Progenitor cell of endocrine pancreas (in vitro differentiated cells): ENCODE measurements around the gene DNAH8. TPM values are rescaled to one million over a fixed set of nuclear protein-coding genes. Genes with fewer than 3 reads are reported as not detected.

ENCODE experiments used
- DNase-seq: peaks from one replicate; pipeline ENCODE4 v3.0.0; 2021; ENCODE audit warnings: low spot score; ENCODE audit not compliant: unreplicated experiment
- H3K27ac Mint-ChIP-seq: 2 replicates; pipeline ENCODE4 v1.8.0; 2021; ENCODE audit warnings: mild to moderate bottlenecking, moderate library complexity, mixed read lengths
- H3K27me3 Mint-ChIP-seq: 2 replicates; pipeline ENCODE4 v1.8.0; 2021; ENCODE audit warnings: mixed read lengths
- H3K36me3 Mint-ChIP-seq: 2 replicates; pipeline ENCODE4 v1.8.0; 2022; ENCODE audit warnings: mixed read lengths; ENCODE audit not compliant: insufficient read depth
- H3K4me1 Mint-ChIP-seq: 2 replicates; pipeline ENCODE4 v1.8.0; 2021; ENCODE audit warnings: low read depth, mixed read lengths
- H3K4me3 Mint-ChIP-seq: 2 replicates; pipeline ENCODE4 v1.8.0; 2021; ENCODE audit warnings: low read depth, mild to moderate bottlenecking, moderate library complexity, mixed read lengths
- H3K9me3 Mint-ChIP-seq: 2 replicates; pipeline ENCODE4 v1.8.0; 2021; ENCODE audit warnings: low read depth, mixed read lengths
- CTCF ChIP-seq: fragments of 200-600 bp; sonication (generic); IDR thresholded peaks from one replicate; pipeline ENCODE4 v1.5.0; 2021; ENCODE audit warnings: antibody characterized with exemption, mild to moderate bottlenecking; ENCODE audit not compliant: unreplicated experiment
- total RNA-seq: library from RNA; stranded (reverse); gene quantifications from 2 replicates; pipeline ENCODE4 v1.2.1, GENCODE V29; 2021

DNAH8 gene
- total RNA-seq, 1 donor from 2014 or later = 0.12 TPM

GRCh38 chr6:39059496-39060310 lies 344.6 kb downstream of the DNAH8 start:
- TF ChIP-seq CTCF = no peak
- Mint-ChIP-seq H3K36me3 (peaks cover 4% of the 10 kb centered on the region), H3K4me1 (peaks cover 21% of the 10 kb centered on the region), H3K9me3 (no peaks in the 10 kb centered on the region), H3K4me3 (no peak overlapping the region), H3K27ac (no peak overlapping the region), H3K27me3 (peaks cover 12% of the 10 kb centered on the region)
- no peak for DNase-seq

- Mint-ChIP-seq H3K4me1 (peaks cover 19% of the 10 kb centered on the region), H3K9me3 (no peaks in the 10 kb centered on the region), H3K27ac (no peak overlapping the region), H3K36me3 (peaks cover 4% of the 10 kb centered on the region), H3K4me3 (no peak overlapping the region), H3K27me3 (peaks cover 15% of the 10 kb centered on the region)
- no peak for TF ChIP-seq CTCF
- no peak for DNase-seq
These were observed 345.5 kb downstream of the DNAH8 start for GRCh38 chr6:39060467-39061160.

- Mint-ChIP-seq H3K27me3 (peaks cover 15% of the 10 kb centered on the region), H3K4me3 (no peak overlapping the region), H3K4me1 (peaks cover 19% of the 10 kb centered on the region), H3K9me3 (no peaks in the 10 kb centered on the region), H3K27ac (no peak overlapping the region), H3K36me3 (peaks cover 4% of the 10 kb centered on the region)
- TF ChIP-seq CTCF = no peak
- no peak for DNase-seq
These were observed 346.1 kb downstream of the DNAH8 start for GRCh38 chr6:39061182-39061581.

GRCh38 chr6:39061588-39061987 lies 346.5 kb downstream of the DNAH8 start:
- peaks cover 4% of the 10 kb centered on the region for H3K36me3 Mint-ChIP-seq
- H3K9me3 Mint-ChIP-seq = no peaks in the 10 kb centered on the region
- no peak for TF ChIP-seq CTCF
- H3K4me3 Mint-ChIP-seq = no peak overlapping the region
- DNase-seq = no peak
- no peak overlapping the region for H3K27ac Mint-ChIP-seq
- H3K4me1 Mint-ChIP-seq = peaks cover 19% of the 10 kb centered on the region
- H3K27me3 Mint-ChIP-seq = peaks cover 14% of the 10 kb centered on the region

- Mint-ChIP-seq H3K36me3 (peaks cover 4% of the 10 kb centered on the region), H3K27ac (no peak overlapping the region), H3K4me3 (no peak overlapping the region), H3K4me1 (peaks cover 19% of the 10 kb centered on the region), H3K27me3 (peaks cover 12% of the 10 kb centered on the region), H3K9me3 (no peaks in the 10 kb centered on the region)
- no peak for DNase-seq
- no peak for TF ChIP-seq CTCF
These were observed 347.1 kb downstream of the DNAH8 start for GRCh38 chr6:39062014-39062740.
